PFSK-1 (cell line): Measurements from ENCODE around the gene IL10RB.

ENCODE experiments used
- FOXP2 ChIP-seq: optimal IDR thresholded peaks from 2 replicates; pipeline ENCODE3; 2011; ENCODE audit warnings: borderline replicate concordance, control low read depth, inconsistent platforms; ENCODE audit not compliant: insufficient read depth; ENCODE audit errors: extremely low read length, extremely low read depth
- POLR2AphosphoS5 ChIP-seq: IDR thresholded peaks from 2 replicates; pipeline ENCODE4 v1.6.1; 2012; ENCODE audit warnings: low read depth, mild to moderate bottlenecking, control low read depth, low read length, moderate library complexity
- REST ChIP-seq, 2 experiments: IDR thresholded peaks; 2 replicates each; pipeline versions ENCODE4 v1.6.1 to v1.8.0; 2011 to 2012; ENCODE audit warnings: low read depth in 2 of 2, low read length in 2 of 2, control low read depth in 1 of 2, inconsistent platforms in 1 of 2, mild to moderate bottlenecking in 1 of 2, moderate library complexity in 1 of 2; ENCODE audit not compliant: insufficient read depth in 1 of 2
- SIN3A ChIP-seq: IDR thresholded peaks from 2 replicates; pipeline ENCODE4 v1.6.1; 2012; ENCODE audit warnings: mild to moderate bottlenecking, low read length, moderate library complexity, borderline replicate concordance; ENCODE audit not compliant: insufficient read depth
- TAF1 ChIP-seq: IDR thresholded peaks from 2 replicates; pipeline ENCODE4 v1.6.1; 2012; ENCODE audit warnings: low read length, control low read depth, borderline replicate concordance; ENCODE audit not compliant: insufficient read depth

The IL10RB gene

GRCh38 chr21:33327792-33328433 lies 61.7 kb downstream of the IL10RB start:
- TF ChIP-seq REST (IDR thresholded peaks at IDR 0.05; ENCODE audit: insufficient read depth in 1 of 2, low read depth in 2 of 2, low read length in 2 of 2) (no peak), FOXP2 (no peak), TAF1 (no peak), POLR2AphosphoS5 (no peak), SIN3A (no peak)

DNA sequence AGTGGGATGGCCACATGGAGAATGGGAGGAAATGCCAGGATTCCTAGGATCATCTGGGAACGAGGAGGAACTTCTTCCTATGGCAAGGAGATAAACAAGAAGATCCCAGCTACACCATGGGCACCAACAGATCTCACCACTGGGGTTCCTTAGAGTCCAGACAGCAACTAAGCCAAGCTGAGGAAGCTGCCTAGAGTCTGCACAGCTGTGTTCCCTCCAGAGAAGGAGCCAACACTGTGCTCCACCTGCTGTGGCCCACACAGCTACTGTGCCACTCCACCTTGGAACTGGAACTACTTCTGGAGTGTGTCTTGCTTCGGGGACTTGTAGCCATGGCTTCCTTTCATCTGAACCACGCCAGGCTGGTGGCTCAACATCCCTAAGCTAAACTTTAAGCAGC lies 64.6 kb downstream of the IL10RB start:
- TF ChIP-seq SIN3A, result no peak
- TF ChIP-seq FOXP2, result no peak
- TF ChIP-seq TAF1, result no peak
- no peak for TF ChIP-seq REST (IDR thresholded peaks at IDR 0.05; ENCODE audit: insufficient read depth in 1 of 2, low read depth in 2 of 2, low read length in 2 of 2)
- no peak for TF ChIP-seq POLR2AphosphoS5

DNA sequence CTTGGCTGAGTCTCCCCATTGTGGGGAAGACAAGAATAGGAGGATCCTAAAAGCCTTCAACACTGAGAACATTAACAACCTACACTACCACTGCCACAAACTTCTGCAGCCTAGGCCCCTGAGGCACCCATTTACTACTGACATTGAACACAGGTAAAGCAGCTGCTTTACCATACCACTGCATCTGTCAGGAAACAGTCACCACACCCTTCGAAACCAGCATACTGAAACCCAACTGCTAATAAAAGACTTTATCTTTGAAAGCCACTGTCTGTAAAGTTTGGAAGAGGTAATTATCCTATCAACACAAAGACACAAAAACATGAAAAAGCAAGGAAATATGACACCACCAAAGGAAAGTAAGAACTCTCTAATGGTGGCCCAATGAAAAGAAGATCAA lies 66.0 kb downstream of the IL10RB start:
- no peak for TF ChIP-seq POLR2AphosphoS5
- no peak for TF ChIP-seq SIN3A
- no peak for TF ChIP-seq REST (IDR thresholded peaks at IDR 0.05; ENCODE audit: insufficient read depth in 1 of 2, low read depth in 2 of 2, low read length in 2 of 2)
- no peak for TF ChIP-seq TAF1
- TF ChIP-seq FOXP2, result no peak

- no peak for TF ChIP-seq FOXP2
- no peak for TF ChIP-seq REST (IDR thresholded peaks at IDR 0.05; ENCODE audit: insufficient read depth in 1 of 2, low read depth in 2 of 2, low read length in 2 of 2)
- TF ChIP-seq TAF1, result no peak
- no peak for TF ChIP-seq SIN3A
- TF ChIP-seq POLR2AphosphoS5, result no peak
Measured at GRCh38 chr21:33334191-33334590, 68.0 kb downstream of the IL10RB start.

DNA sequence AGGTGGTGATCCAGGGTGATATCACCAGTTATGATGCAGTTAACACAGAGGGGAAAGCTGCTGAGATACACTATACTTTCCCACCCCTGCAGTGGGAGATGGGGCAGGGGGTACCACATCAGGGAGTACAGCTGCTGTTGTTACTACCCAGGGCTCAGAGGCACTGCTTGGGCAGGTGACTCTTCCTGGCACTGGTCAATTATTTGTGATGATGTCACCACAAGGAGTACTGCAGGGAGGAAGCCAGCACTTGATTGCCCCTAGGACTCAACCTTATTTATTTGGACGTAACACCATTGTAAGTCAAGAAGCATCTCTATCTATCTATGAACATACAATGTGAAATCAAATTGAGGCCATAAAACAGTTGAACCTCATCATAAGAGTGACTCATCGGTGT lies 68.7 kb downstream of the IL10RB start:
- no peak for TF ChIP-seq TAF1
- no peak for TF ChIP-seq REST (IDR thresholded peaks at IDR 0.05; ENCODE audit: insufficient read depth in 1 of 2, low read depth in 2 of 2, low read length in 2 of 2)
- TF ChIP-seq FOXP2, result no peak
- no peak for TF ChIP-seq POLR2AphosphoS5
- no peak for TF ChIP-seq SIN3A
